Measurements from ENCODE around the gene LGALS16.

GRCh38 chr19:39645800-39646411 is 9.8 kb upstream of the LGALS16 start:
- TF ChIP-seq CTCF (IDR thresholded peaks at IDR 0.05) (no peak), POLR2A (IDR thresholded peaks at IDR 0.05) (no peak), POLR2AphosphoS5 (IDR thresholded peaks at IDR 0.05) (no peak)
